GM19238 (cell line): ENCODE results near the gene ARHGAP23.

Experiments
- DNase-seq: peaks from one replicate; pipeline ENCODE4 v3.0.0; 2011; ENCODE audit warnings: low spot score; ENCODE audit not compliant: insufficient read length

Gene ARHGAP23, protein sequence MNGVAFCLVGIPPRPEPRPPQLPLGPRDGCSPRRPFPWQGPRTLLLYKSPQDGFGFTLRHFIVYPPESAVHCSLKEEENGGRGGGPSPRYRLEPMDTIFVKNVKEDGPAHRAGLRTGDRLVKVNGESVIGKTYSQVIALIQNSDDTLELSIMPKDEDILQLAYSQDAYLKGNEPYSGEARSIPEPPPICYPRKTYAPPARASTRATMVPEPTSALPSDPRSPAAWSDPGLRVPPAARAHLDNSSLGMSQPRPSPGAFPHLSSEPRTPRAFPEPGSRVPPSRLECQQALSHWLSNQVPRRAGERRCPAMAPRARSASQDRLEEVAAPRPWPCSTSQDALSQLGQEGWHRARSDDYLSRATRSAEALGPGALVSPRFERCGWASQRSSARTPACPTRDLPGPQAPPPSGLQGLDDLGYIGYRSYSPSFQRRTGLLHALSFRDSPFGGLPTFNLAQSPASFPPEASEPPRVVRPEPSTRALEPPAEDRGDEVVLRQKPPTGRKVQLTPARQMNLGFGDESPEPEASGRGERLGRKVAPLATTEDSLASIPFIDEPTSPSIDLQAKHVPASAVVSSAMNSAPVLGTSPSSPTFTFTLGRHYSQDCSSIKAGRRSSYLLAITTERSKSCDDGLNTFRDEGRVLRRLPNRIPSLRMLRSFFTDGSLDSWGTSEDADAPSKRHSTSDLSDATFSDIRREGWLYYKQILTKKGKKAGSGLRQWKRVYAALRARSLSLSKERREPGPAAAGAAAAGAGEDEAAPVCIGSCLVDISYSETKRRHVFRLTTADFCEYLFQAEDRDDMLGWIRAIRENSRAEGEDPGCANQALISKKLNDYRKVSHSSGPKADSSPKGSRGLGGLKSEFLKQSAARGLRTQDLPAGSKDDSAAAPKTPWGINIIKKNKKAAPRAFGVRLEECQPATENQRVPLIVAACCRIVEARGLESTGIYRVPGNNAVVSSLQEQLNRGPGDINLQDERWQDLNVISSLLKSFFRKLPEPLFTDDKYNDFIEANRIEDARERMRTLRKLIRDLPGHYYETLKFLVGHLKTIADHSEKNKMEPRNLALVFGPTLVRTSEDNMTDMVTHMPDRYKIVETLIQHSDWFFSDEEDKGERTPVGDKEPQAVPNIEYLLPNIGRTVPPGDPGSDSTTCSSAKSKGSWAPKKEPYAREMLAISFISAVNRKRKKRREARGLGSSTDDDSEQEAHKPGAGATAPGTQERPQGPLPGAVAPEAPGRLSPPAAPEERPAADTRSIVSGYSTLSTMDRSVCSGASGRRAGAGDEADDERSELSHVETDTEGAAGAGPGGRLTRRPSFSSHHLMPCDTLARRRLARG (N-terminal part only)

GRCh38 chr17:38428112-38428642 is at the start of gene ARHGAP23:
Gene ARHGAP23 (plus strand): TSS chr17:38428464. CDS start chr17:38428486, 22 bp downstream.
- DNase-seq, result no peak

- DNase-seq, result no peak
Observed at GRCh38 chr17:38379448-38379847, 48.8 kb upstream of the ARHGAP23 start.

GRCh38 chr17:38395090-38395489 is 33.2 kb upstream of the ARHGAP23 start:
- DNase-seq, result no peak

GRCh38 chr17:38397227-38397626 is 31.0 kb upstream of the ARHGAP23 start:
- DNase-seq, result no peak

- DNase-seq, result no peak
Observed at GRCh38 chr17:38400286-38400685, 28.0 kb upstream of the ARHGAP23 start.

- no peak for DNase-seq
Observed at GRCh38 chr17:38401459-38401858, 26.8 kb upstream of the ARHGAP23 start.

DNA sequence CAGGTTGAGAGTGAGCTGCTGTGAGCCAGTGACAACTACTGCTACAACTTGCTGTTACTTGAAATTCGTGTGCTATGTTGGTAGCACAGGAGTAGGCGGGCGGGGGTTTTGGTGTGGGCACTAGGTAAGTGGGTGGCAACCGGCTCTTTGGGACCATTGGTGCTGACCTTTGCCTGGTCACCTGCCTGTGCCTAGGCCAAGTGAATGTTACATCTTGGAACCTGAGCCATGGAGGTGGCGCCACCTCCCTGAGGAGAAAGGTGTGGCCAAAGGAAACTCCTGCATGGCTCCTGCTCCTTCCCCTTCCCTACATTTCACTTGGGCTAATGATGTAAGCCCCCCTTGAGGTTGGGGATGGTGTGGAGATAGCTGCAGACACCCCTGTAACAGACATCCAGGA is 25.4 kb upstream of the ARHGAP23 start:
- DNase-seq, result no peak

DNA sequence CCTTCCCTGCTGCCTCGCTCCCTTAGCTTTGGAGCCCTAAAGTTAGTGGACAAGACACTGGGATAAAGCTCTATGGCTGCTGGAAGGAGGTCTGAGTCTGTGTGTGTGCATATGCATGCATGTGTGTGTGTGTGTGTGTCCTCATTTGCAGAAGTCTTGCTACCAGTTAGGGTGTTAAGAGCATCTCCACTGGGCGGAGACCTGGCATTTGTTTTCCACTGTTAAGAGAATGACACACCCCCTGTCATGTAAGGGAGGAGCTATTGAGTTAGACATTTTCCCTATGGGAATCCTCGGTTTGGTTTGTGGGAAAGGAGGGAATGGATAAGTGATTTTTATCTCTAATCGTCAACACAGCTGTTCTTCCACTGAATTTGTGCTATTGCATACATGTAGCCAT is 24.8 kb upstream of the ARHGAP23 start:
- no peak for DNase-seq

GRCh38 chr17:38404174-38404943 is 23.9 kb upstream of the ARHGAP23 start:
- DNase-seq, result no peak

GRCh38 chr17:38405654-38406053 is 22.6 kb upstream of the ARHGAP23 start:
- DNase-seq, result no peak

GRCh38 chr17:38410201-38410600 is 18.1 kb upstream of the ARHGAP23 start:
- DNase-seq, result no peak

- DNase-seq, result no peak
Observed at GRCh38 chr17:38415250-38416194, 12.7 kb upstream of the ARHGAP23 start.

DNA sequence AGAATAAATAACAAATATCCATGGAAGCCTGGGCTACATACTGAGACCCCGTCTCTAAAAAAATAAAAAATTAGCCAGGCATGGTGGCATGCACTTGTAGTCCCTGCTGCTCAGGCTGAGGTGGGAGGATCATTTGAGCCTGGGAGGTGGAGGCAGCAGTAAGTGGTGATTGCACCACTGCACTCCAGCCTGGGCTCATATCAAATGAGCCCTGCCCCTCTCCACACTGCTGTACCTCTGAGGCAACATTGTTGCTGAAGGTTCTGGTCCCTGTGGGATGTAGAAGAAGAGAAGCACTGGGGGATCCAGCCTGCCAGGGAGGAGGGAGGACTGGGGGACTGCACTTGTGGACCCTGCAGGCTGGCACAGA is 11.4 kb upstream of the ARHGAP23 start:
- DNase-seq, result no peak

GRCh38 chr17:38417210-38417951 is 10.9 kb upstream of the ARHGAP23 start:
- DNase-seq, result no peak

DNA sequence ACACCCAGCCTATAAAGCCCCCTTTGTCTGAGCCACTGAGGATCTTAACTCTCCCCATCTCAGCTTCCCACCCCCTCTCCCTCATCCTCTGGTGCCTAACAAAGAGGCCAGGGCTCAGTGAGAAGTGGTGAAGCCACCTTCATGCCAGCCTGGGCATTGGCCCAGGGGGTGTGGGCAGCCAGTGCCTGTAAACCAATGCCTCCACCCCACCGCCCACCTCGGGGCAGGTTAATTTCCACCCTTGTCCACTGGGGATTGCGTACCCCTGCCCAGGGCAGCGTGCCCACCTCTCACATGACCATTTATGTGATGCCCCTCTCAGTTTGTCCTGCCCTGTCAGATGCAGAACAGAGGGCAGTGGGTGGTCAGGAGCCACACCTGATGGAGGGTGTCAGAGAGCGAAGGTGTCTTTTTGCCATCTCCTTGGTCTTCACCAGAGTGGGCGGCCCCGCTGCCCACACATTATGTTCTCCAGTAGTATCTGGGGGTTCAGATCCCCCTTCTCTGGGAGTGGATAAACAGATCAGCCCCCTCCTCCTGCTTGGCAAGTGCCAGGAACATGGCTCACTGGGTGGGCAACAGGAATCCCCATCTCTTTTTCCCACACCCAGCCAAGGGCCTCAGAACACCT is 10.1 kb upstream of the ARHGAP23 start:
- DNase-seq, result no peak

DNA sequence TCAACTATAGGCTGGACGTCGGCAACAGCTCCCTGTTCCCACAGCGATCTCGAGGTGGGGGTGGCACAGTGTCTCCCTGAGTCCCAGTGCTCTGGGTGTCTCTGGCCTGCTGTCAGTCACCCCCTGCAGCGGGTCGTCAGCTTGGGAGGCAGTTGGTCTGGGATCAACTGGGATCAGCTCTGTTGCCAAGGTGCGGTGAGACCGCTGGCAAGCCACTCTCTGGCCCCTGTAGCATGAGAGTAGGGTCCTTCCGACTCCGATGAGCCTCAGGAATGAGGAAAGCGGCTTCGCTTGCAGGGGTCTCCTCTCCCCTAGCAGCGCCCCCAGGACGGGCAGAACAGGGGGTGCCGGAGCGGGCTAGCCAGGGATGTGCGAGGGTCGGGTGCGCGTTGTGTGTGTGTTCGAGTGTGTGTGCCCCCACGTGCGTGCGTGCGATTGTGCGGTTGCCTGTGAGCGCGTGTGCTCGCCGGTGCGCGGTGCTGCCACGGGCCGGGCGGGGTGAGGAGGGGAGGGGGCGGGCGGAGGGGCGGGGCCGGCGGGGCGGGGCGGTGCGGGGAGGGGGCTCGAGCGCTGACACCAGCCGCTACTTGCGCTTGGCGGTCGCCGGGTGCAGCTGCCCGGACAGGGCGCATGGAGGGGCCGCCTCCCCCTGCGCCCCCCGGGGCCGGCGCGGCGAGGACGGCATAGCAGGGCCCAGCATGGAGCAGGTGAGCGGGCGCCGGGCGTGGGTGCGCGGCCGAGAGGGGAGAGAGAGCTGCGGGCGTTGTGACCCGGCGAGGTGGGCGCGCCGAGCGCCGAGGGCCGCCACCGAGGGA is 9.4 kb upstream of the ARHGAP23 start:
- no peak for DNase-seq

DNA sequence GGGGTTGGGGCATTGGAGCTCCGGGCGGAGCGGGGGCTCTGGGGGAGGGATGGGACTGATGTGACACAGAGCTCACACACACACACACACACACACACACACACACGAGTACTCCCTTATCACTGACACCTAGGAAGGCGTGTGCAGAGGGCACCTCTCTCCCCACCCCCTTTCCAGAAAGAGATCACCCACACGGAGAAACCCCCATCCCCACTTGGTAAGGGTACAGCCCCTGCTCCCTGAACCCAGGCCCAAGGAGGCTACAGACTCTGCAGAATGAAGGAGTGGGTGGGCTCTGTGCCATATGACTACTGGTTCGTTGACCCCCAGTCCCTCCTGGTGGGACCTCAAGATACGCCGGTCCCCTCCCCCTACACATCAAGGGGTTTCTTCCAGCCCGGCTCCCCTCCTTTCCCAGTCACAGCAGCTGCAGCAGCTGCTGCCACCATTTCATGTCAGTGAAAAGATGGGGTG is 8.7 kb upstream of the ARHGAP23 start:
- no peak for DNase-seq
